T-helper 22 cell (primary cell): ENCODE results near the gene MYLK2.
"Not testable (repeated sequence)": the region's sequence is repeated elsewhere in the genome, so short reads cannot be mapped to it uniquely, and the experiment has no call there.

ENCODE experiments used
- DNase-seq: peaks from one replicate; pipeline ENCODE4 v3.0.0-alpha.2; 2020; ENCODE audit warnings: low read depth

The MYLK2 gene

GRCh38 chr20:31816221-31816620 lies 2.9 kb upstream of the MYLK2 start:
- no peak for DNase-seq

GRCh38 chr20:31817461-31817860 lies 1.7 kb upstream of the MYLK2 start:
- DNase-seq, result no peak

DNA sequence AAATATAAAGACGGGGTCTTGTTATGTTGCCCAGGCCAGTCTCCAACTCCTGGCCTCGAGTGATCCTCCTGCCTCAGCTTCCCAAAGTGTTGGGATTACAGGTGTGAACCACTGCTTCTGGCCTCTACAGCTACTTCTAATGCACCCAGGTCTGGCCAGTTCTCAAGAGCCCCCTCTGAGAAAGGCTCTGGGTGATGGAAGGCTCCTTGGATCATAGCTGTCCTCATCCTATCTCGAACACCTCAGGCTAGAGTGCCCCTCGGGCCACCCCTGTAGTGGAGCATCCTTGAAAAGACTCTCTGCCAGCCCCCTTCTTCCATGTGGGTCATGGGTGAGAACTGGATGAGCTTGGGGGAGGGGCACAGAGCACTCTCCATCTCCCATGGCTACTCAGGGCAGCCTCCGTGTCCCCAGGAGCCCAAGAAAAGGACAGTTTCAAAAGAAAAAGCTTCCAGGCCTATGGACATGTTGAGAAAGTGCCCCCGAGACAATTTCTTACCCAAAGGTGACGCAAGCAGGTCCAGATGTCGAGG lies 714 bp upstream of the MYLK2 start:
- no peak for DNase-seq

DNA sequence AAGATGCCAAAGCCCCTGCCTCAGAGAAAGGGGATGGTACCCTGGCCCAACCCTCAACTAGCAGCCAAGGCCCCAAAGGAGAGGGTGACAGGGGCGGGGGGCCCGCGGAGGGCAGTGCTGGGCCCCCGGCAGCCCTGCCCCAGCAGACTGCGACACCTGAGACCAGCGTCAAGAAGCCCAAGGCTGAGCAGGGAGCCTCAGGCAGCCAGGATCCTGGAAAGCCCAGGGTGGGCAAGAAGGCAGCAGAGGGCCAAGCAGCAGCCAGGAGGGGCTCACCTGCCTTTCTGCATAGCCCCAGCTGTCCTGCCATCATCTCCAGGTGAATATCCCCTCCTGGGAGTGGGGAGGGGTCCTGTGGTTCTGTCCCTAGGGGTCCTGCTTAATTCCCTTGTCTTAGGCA lies 1.1 kb downstream of the MYLK2 start:
- no peak for DNase-seq

DNA sequence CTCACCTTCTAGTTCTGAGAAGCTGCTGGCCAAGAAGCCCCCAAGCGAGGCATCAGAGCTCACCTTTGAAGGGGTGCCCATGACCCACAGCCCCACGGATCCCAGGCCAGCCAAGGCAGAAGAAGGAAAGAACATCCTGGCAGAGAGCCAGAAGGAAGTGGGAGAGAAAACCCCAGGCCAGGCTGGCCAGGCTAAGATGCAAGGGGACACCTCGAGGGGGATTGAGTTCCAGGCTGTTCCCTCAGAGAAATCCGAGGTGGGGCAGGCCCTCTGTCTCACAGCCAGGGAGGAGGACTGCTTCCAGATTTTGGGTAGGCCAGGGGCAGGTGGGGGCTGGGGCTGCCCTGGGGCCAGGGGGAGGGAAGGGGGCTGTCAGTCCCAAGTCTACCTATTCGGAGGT lies 2.3 kb downstream of the MYLK2 start:
- no peak for DNase-seq

- DNase-seq, result peak; percentile 32
These were observed 3.5 kb downstream of the MYLK2 start for GRCh38 chr20:31822421-31823330.

- DNase-seq, result no peak
These were observed 4.4 kb downstream of the MYLK2 start for GRCh38 chr20:31823360-31824124.

DNA sequence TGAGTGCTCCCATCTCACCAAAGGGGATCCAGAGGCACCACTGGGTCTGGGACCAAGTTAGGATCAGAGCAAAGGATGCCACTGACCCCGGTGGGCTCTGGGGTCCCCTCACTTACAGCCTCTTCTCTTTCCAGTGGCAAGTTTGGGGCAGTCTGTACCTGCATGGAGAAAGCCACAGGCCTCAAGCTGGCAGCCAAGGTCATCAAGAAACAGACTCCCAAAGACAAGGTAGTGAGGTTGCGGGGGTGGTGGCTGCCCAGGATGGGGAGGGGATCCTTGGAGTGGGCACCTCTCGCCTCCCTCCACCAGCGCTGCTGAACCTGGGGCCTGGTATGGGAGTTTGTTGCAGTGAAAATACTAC lies 4.9 kb downstream of the MYLK2 start:
- DNase-seq, result no peak

DNA sequence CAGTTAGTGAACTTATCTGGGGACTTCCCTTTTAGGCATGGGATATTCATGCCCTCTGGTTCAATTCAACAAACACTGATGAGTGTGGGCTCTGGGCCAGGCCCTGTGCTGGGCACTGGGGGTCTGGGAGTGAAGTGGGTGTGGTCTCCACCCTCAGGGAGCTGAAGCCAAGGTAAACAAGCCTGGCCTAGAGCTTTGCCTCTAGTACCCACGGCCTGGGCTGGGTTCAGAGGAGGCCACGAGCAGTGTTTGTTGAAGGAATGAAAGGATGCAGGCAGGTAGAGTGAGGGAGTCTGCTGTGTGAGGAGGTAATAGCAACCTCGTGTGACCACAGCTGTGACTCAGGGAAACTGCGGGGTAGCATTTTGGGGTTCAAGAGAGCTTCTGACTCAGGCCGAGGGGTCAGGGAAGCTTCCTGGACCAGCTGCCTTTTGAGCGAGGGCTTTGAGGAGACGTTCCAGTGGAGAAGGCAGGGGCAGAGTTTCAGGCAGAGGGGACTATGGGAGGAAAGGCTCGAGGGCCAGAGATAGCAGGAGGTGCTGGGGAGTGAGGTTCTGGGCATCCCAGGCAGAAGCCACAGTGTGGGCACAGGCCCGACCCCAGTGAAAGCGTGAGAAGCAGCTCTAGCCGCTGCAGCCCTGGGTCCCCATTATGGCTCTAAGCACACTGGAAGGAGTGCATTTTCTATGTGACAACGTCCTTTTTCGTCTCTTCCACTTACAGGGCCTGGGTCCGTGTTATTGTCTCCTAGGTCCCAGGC lies 5.6 kb downstream of the MYLK2 start:
- DNase-seq, result no peak

DNA sequence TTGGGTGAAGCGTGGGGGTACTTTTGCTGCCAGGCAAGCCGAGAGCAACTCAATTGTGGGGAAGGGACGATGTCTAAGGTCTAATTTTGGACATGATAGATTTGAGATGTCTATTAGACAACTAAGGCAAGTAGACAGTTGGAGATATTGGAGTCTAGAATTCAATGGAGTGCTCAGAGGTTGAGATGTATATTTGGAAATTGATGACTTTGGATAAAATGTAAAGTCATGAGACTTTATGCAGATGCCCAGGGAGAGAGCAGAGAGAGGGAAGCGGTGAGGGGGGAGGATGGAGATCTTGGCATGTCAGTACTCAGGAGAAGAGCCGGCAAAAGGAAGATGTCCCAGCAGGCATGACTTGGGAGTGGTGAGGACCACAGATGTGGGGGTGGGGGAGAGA lies 6.9 kb downstream of the MYLK2 start:
- no peak for DNase-seq

- DNase-seq, result no peak
These were observed 7.9 kb downstream of the MYLK2 start for GRCh38 chr20:31827059-31827458.

- DNase-seq, result not testable (repeated sequence)
These were observed 8.9 kb downstream of the MYLK2 start for GRCh38 chr20:31828016-31828415.

GRCh38 chr20:31829731-31830130 lies 10.6 kb downstream of the MYLK2 start:
- DNase-seq, result no peak

GRCh38 chr20:31830406-31830981 lies 11.3 kb downstream of the MYLK2 start:
- DNase-seq, result no peak

DNA sequence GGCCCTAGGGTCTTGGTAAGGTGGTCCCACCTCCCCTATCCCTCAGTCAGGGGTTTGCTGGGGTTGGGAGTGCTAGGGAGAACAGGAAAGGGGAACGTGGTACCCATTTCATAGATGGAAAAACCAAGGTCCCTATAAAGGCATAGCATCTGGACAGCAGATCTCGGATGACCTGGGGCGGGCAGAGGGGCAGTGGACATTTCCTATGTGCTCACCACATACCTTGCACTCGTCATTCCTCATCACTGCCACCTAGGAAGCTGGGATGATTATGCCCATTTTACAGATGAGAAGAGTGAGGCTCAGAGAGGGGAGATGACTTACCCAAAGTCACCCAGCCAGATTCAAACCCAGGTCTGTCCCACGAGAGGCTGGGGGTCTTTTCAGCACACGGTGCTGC lies 12.1 kb downstream of the MYLK2 start:
- DNase-seq, result no peak

GRCh38 chr20:31831771-31832306 lies 12.7 kb downstream of the MYLK2 start:
- DNase-seq, result no peak

DNA sequence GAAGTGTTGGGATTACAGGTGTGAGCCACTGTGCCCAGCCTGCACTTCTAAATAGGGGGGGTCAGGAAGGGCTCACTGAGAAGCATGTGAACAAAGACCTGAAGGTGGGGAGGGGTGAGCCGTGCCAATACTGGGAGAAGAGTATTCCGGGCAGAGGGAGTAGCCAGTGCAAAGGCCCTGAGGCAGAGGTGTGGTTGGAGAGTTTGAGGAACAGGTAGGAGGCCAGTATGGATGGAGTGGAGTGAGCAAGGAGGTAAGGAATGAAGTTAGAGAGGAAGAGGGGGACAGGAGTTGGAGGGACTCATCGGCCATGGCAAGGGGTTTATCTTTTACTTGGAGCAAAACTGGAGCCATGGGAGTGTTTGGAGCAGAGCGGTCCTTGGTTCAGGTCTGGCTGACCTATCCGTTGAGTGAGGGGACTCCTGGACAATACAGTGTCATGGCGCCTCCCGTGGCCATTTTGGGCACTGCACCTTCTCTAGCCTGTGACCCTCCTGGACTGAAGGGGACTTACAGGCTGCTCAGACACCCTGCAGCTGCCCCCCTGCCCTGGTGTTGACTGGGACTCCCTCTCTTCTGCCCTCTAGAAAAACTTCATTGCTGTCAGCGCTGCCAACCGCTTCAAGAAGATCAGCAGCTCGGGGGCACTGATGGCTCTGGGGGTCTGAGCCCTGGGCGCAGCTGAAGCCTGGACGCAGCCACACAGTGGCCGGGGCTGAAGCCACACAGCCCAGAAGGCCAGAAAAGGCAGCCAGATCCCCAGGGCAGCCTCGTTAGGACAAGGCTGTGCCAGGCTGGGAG lies 14.2 kb downstream of the MYLK2 start:
- DNase-seq, result no peak

GRCh38 chr20:31833931-31834521 lies 14.9 kb downstream of the MYLK2 start:
- DNase-seq, result no peak

- DNase-seq, result no peak
These were observed 16.4 kb downstream of the MYLK2 start for GRCh38 chr20:31835554-31835953.
